Muscle of arm (tissue), 12 donors: ENCODE measurements around the gene RIOK1. TPM values are rescaled to one million over a fixed set of nuclear protein-coding genes. Genes with fewer than 3 reads are reported as not detected.

Experiments
- DNase-seq: peaks from one replicate; pipeline ENCODE4 v3.0.0-alpha.2; 2013
- polyA plus RNA-seq, 12 donors: library from polyadenylated mRNA; unstranded; fragments of 120-200 nt; gene quantifications; one replicate each; pipeline ENCODE4 v1.2.1, GENCODE V29; 2013; ENCODE audit not compliant: insufficient read length in 12 of 12

Gene RIOK1
- polyA plus RNA-seq, 12 donors: 20.5 to 48.1 (median 28.0) TPM; not detected in 1

GRCh38 chr6:7402716-7403115, 13.1 kb downstream of the RIOK1 start:
- no peak for DNase-seq

GRCh38 chr6:7404546-7404945, 14.9 kb downstream of the RIOK1 start:
- no peak for DNase-seq

- no peak for DNase-seq
Measured at GRCh38 chr6:7406743-7407142, 17.1 kb downstream of the RIOK1 start.

- DNase-seq: no peak
Measured at GRCh38 chr6:7409740-7410139, 20.1 kb downstream of the RIOK1 start.

- no peak for DNase-seq
Measured at GRCh38 chr6:7410851-7411250, 21.2 kb downstream of the RIOK1 start.

- DNase-seq: no peak
Measured at GRCh38 chr6:7411328-7411727, 21.7 kb downstream of the RIOK1 start.

- no peak for DNase-seq
Measured at GRCh38 chr6:7413151-7413823, 23.7 kb downstream of the RIOK1 start.

- no peak for DNase-seq
Measured at GRCh38 chr6:7414811-7415210, 25.2 kb downstream of the RIOK1 start.

GRCh38 chr6:7417684-7418083, 28.1 kb downstream of the RIOK1 start:
- no peak for DNase-seq

GRCh38 chr6:7418238-7418905, 28.8 kb downstream of the RIOK1 start:
- DNase-seq: no peak

- no peak for DNase-seq
Measured at GRCh38 chr6:7419065-7419464, 29.5 kb downstream of the RIOK1 start.

GRCh38 chr6:7421066-7421465, 31.5 kb downstream of the RIOK1 start:
- DNase-seq: no peak

- DNase-seq: no peak
Measured at GRCh38 chr6:7424058-7424457, 34.5 kb downstream of the RIOK1 start.

- DNase-seq: no peak
Measured at GRCh38 chr6:7424967-7425807, 35.6 kb downstream of the RIOK1 start.

GRCh38 chr6:7425808-7426190, 36.2 kb downstream of the RIOK1 start:
- DNase-seq: no peak

- no peak for DNase-seq
Measured at GRCh38 chr6:7426447-7427169, 37.0 kb downstream of the RIOK1 start.

- no peak for DNase-seq
Measured at GRCh38 chr6:7431313-7431673, 41.7 kb downstream of the RIOK1 start.

GRCh38 chr6:7431674-7432390, 42.2 kb downstream of the RIOK1 start:
- no peak for DNase-seq

- no peak for DNase-seq
Measured at GRCh38 chr6:7432391-7433120, 42.9 kb downstream of the RIOK1 start.

GRCh38 chr6:7433121-7433617, 43.6 kb downstream of the RIOK1 start:
- DNase-seq: no peak

- no peak for DNase-seq
Measured at GRCh38 chr6:7434672-7435071, 45.1 kb downstream of the RIOK1 start.
